H1 (cell line): ENCODE data around the gene TACC2. TPM values are rescaled to one million over a fixed set of nuclear protein-coding genes. Genes with fewer than 3 reads are reported as not detected.

Source experiments
- CTCF ChIA-PET: fragments of 300-600 bp; sonication (Branson Sonifier 250); formaldehyde crosslinking; loops from one replicate; lab custom pipeline; 2021; ENCODE audit not compliant: partially characterized antibody; lab: Charles Lee
- POLR2A ChIA-PET: fragments of 300-600 bp; sonication (Branson Sonifier 250); formaldehyde crosslinking; loops from one replicate; lab custom pipeline; 2021; ENCODE audit warnings: inconsistent platforms; ENCODE audit not compliant: partially characterized antibody; lab: Charles Lee
- DNase-seq, 2 experiments: peaks; one replicate each; pipeline versions ENCODE4 v3.0.0 to v3.0.0-alpha.2; 2010 to 2022; ENCODE audit warnings: low spot score in 2 of 2, low read depth in 1 of 2, mixed read lengths in 1 of 2
- FAIRE-seq: peaks from 2 replicates; lab custom pipeline; 2011; peaks lifted over from hg19 to GRCh38; lab: Jason Lieb, UNC
- H2AFZ ChIP-seq: 2 replicates; pipeline ENCODE4 v1.8.1; 2012; ENCODE audit warnings: low read length, inconsistent platforms
- H2AK5ac ChIP-seq: 2 replicates; pipeline ENCODE4 v1.6.1; 2013; ENCODE audit warnings: low read depth, low read length
- H2BK120ac ChIP-seq: replicated peaks from 2 replicates; pipeline ENCODE3; 2013; ENCODE audit warnings: low read depth, low read length, inconsistent platforms
- H2BK12ac ChIP-seq: 2 replicates; pipeline ENCODE4 v1.6.1; 2013; ENCODE audit warnings: low read depth, low read length
- H2BK15ac ChIP-seq: 2 replicates; pipeline ENCODE4 v1.6.1; 2013; ENCODE audit warnings: low read length
- H2BK20ac ChIP-seq: 2 replicates; pipeline ENCODE4 v1.6.1; 2013; ENCODE audit warnings: low read length
- H2BK5ac ChIP-seq: 2 replicates; pipeline ENCODE4 v1.6.1; 2013; ENCODE audit warnings: low read depth, low read length
- H3K14ac ChIP-seq: 2 replicates; pipeline ENCODE4 v1.6.1; 2013; ENCODE audit warnings: inconsistent platforms; ENCODE audit not compliant: insufficient read length
- H3K18ac ChIP-seq: 2 replicates; pipeline ENCODE4 v1.6.1; 2013; ENCODE audit warnings: low read length; ENCODE audit errors: extremely low read depth
- H3K23ac ChIP-seq: 2 replicates; pipeline ENCODE4 v1.6.1; 2013; ENCODE audit warnings: inconsistent platforms; ENCODE audit not compliant: insufficient read length
- H3K23me2 ChIP-seq: 2 replicates; pipeline ENCODE4 v1.6.1; 2013; ENCODE audit warnings: low read depth, low read length
- H3K27ac ChIP-seq: 2 replicates; pipeline ENCODE4 v1.6.1; 2011; ENCODE audit warnings: low read depth, low read length, inconsistent platforms
- H3K27me3 ChIP-seq, 4 experiments: replicated peaks in 1 of 4; 1 replicate in 1 of 4; 2 replicates in 3 of 4; pipeline versions ENCODE4 v1.6.1 to v1.8.1; 2011 to 2013; ENCODE audit warnings: low read length in 3 of 4, mild to moderate bottlenecking in 3 of 4, inconsistent platforms in 2 of 4, mixed read lengths in 2 of 4, moderate library complexity in 1 of 4; ENCODE audit not compliant: control insufficient read depth in 3 of 4, insufficient read depth in 3 of 4; ENCODE audit errors: extremely low read depth in 1 of 4
- H3K36me3 ChIP-seq, 4 experiments: 2 replicates each; pipeline versions ENCODE4 v1.6.1 to v1.8.1; 2011 to 2013; ENCODE audit warnings: mild to moderate bottlenecking in 4 of 4, low read length in 3 of 4, moderate library complexity in 2 of 4, control low read depth in 1 of 4, inconsistent platforms in 1 of 4; ENCODE audit not compliant: insufficient read depth in 4 of 4, control insufficient read depth in 2 of 4
- H3K4ac ChIP-seq: replicated peaks from 2 replicates; pipeline ENCODE3; 2013; ENCODE audit warnings: low read length, low read depth, mixed read lengths, inconsistent platforms; ENCODE audit not compliant: insufficient read length
- H3K4me1 ChIP-seq, 4 experiments: replicated peaks in 1 of 4; 1 replicate in 1 of 4; 2 replicates in 3 of 4; pipeline versions ENCODE4 v1.6.1 to v1.8.1; 2011 to 2013; ENCODE audit warnings: low read length in 3 of 4, inconsistent platforms in 2 of 4, mixed read lengths in 1 of 4; ENCODE audit not compliant: insufficient read depth in 4 of 4, control insufficient read depth in 3 of 4
- H3K4me2 ChIP-seq, 2 experiments: 2 replicates each; pipeline versions ENCODE4 v1.6.1 to v1.8.1; 2011 to 2013; ENCODE audit warnings: low read depth in 2 of 2, low read length in 2 of 2, control low read depth in 1 of 2, inconsistent platforms in 1 of 2, mild to moderate bottlenecking in 1 of 2; ENCODE audit not compliant: insufficient read depth in 1 of 2
- H3K4me3 ChIP-seq, 4 experiments: fragments of 200-600, 300-600 bp in 1 of 4; sonication (generic), shearing (Covaris generic), sonication (Bioruptor Twin) in 1 of 4; 2 replicates each; pipeline versions ENCODE4 v1.5.1 to v1.8.1; 2011 to 2016; ENCODE audit warnings: low read length in 4 of 4, low read depth in 3 of 4, control low read depth in 2 of 4, inconsistent platforms in 2 of 4, mild to moderate bottlenecking in 2 of 4, mixed read lengths in 1 of 4, moderate library complexity in 1 of 4; ENCODE audit not compliant: insufficient read depth in 2 of 4; ENCODE audit errors: extremely low read depth in 1 of 4
- H3K56ac ChIP-seq: replicated peaks from 2 replicates; pipeline ENCODE3; 2013; ENCODE audit warnings: low read depth, mild to moderate bottlenecking, mixed read lengths, low read length, inconsistent platforms; ENCODE audit not compliant: insufficient read length
- H3K79me1 ChIP-seq: 2 replicates; pipeline ENCODE4 v1.6.1; 2013; ENCODE audit warnings: low read depth, low read length, control low read depth
- H3K79me2 ChIP-seq, 2 experiments: 2 replicates each; pipeline versions ENCODE4 v1.6.1 to v1.8.1; 2012 to 2013; ENCODE audit warnings: low read length in 2 of 2, mild to moderate bottlenecking in 2 of 2, inconsistent platforms in 1 of 2; ENCODE audit not compliant: insufficient read depth in 2 of 2, control insufficient read depth in 1 of 2
- H3K9ac ChIP-seq, 4 experiments: replicated peaks in 1 of 4; 1 replicate in 1 of 4; 2 replicates in 3 of 4; pipeline versions ENCODE4 v1.6.1 to v1.8.1; 2011 to 2013; ENCODE audit warnings: low read depth in 3 of 4, low read length in 3 of 4, control low read depth in 2 of 4, mild to moderate bottlenecking in 2 of 4, moderate library complexity in 2 of 4, inconsistent platforms in 1 of 4; ENCODE audit errors: extremely low read depth in 1 of 4
- H3K9me3 ChIP-seq, 2 experiments: 2 replicates each; pipeline versions ENCODE4 v1.6.1 to v1.8.1; 2012 to 2013; ENCODE audit warnings: mild to moderate bottlenecking in 2 of 2, moderate library complexity in 2 of 2, control low read depth in 1 of 2, inconsistent platforms in 1 of 2, low read depth in 1 of 2, low read length in 1 of 2, mixed read lengths in 1 of 2; ENCODE audit not compliant: insufficient read depth in 2 of 2
- H4K20me1 ChIP-seq, 2 experiments: replicated peaks in 1 of 2; 2 replicates each; pipeline versions ENCODE3 to v1.8.1; 2011 to 2013; ENCODE audit warnings: inconsistent platforms in 2 of 2, low read length in 2 of 2, mild to moderate bottlenecking in 1 of 2; ENCODE audit not compliant: insufficient read depth in 2 of 2, control insufficient read depth in 1 of 2
- H4K5ac ChIP-seq: 2 replicates; pipeline ENCODE4 v1.6.1; 2013; ENCODE audit warnings: low read length, low read depth, mixed read lengths, inconsistent platforms; ENCODE audit not compliant: insufficient read length
- H4K8ac ChIP-seq: 2 replicates; pipeline ENCODE4 v1.8.0; 2013; ENCODE audit warnings: mild to moderate bottlenecking, moderate library complexity, low read length, inconsistent platforms; ENCODE audit not compliant: insufficient read depth; ENCODE audit errors: extremely low read depth
- H4K91ac ChIP-seq: replicated peaks from 2 replicates; pipeline ENCODE3; 2013; ENCODE audit warnings: low read length, mixed read lengths, inconsistent platforms; ENCODE audit not compliant: insufficient read length
- ASH2L ChIP-seq: fragments of 200-600, 300-600 bp; sonication (generic); IDR thresholded peaks from one replicate; pipeline ENCODE4 v1.7.1; 2017; ENCODE audit warnings: low read length
- EGR1 ChIP-seq: IDR thresholded peaks from 2 replicates; pipeline ENCODE4 v1.6.1; 2011; ENCODE audit warnings: low read depth, low read length, borderline replicate concordance
- HDAC2 ChIP-seq, 2 experiments: fragments of 300-600 bp in 1 of 2; sonication (generic) in 1 of 2; IDR thresholded peaks; 2 replicates each; pipeline ENCODE4 v1.6.1; 2011 to 2012; ENCODE audit warnings: low read depth in 2 of 2, low read length in 2 of 2, mild to moderate bottlenecking in 2 of 2, moderate library complexity in 2 of 2, borderline replicate concordance in 1 of 2, inconsistent platforms in 1 of 2
- KDM4A ChIP-seq: IDR thresholded peaks from one replicate; pipeline ENCODE4 v1.7.1; 2012; ENCODE audit warnings: low read depth, mild to moderate bottlenecking, moderate library complexity, low read length, inconsistent platforms; ENCODE audit not compliant: severe bottlenecking
- POLR2AphosphoS5 ChIP-seq: IDR thresholded peaks from 2 replicates; pipeline ENCODE4 v1.6.1; 2011; ENCODE audit warnings: low read depth, low read length
- RNF2 ChIP-seq: fragments of 200-900, 300-1000 bp; sonication (generic); IDR thresholded peaks from 2 replicates; pipeline ENCODE4 v1.7.1; 2016; ENCODE audit warnings: borderline replicate concordance, low read depth, mild to moderate bottlenecking, antibody characterized with exemption, low read length; ENCODE audit not compliant: poor library complexity, severe bottlenecking; ENCODE audit errors: missing control alignments
- SIRT6 ChIP-seq: IDR thresholded peaks from one replicate; pipeline ENCODE4 v1.7.1; 2012; ENCODE audit warnings: low read length, inconsistent platforms
- USF2 ChIP-seq: IDR thresholded peaks from 2 replicates; pipeline ENCODE4 v1.6.1; 2011; ENCODE audit warnings: low read length, improper control_type of control experiment
- WGBS, 2 experiments: shearing (Covaris generic) in 1 of 2; methylation state at CpG; one replicate each; pipeline versions ENCODE4 v1.1.6 to v1.1.7; 2013 to 2015; ENCODE audit warnings: low lambda C conversion rate in 2 of 2, mixed read lengths in 2 of 2, inconsistent platforms in 1 of 2, low coverage in 1 of 2, missing lambda C conversion rate in 1 of 2; ENCODE audit not compliant: insufficient replicate concordance in 2 of 2, insufficient coverage in 1 of 2, insufficient read length in 1 of 2; ENCODE audit errors: extremely low coverage in 1 of 2, missing lambda C conversion rate in 1 of 2; 5-methylcytosine and 5-hydroxymethylcytosine counted together
- polyA plus RNA-seq, 7 experiments: library from polyadenylated mRNA; depleted of rRNA in 3 of 7; stranded (reverse) in 5 of 7; unstranded in 2 of 7; fragments of >200 nt in 5 of 7; fragments of 200-250 nt in 2 of 7; gene quantifications; 1 replicate in 5 of 7; 2 replicates in 1 of 7; 4 replicates in 1 of 7; pipeline versions ENCODE4 v1.2.1 to v1.2.3, GENCODE V29; 2011 to 2013; ENCODE audit warnings: missing spikeins in 2 of 7, mixed read lengths in 2 of 7
- total RNA-seq: library from RNA; stranded (reverse); fragmentation: NEBNext Ultra II Directional; extraction: Animal tissue kit (Norgen Biotek cat#: 25700); gene quantifications from 2 replicates; pipeline ENCODE4 v1.2.1, GENCODE V29; 2021

The TACC2 gene
- total and polyA plus RNA-seq, 2 of the 8 experiments (the other 6 are each of a cell fraction or from before 2014, with no cell fraction given), result 21.2 to 46.6 TPM

GRCh38 chr10:122122493-122122892 lies 133.5 kb downstream of the TACC2 start:
- H4K20me1 ChIP-seq, result peaks cover 4 to 6% of the 10 kb centered on the region in 2 experiments
- no peak overlapping the region for H4K5ac ChIP-seq
- H3K9me3 ChIP-seq, result no peaks in the 10 kb centered on the region
- H2BK20ac ChIP-seq, result no peak overlapping the region
- WGBS, 2 experiments, result 91% methylated on average over 8 of the region's 8 CpGs; no CpG with 5 or more reads in 1 of the 2 experiments
- H3K56ac ChIP-seq, result no peak overlapping the region
- H2BK12ac ChIP-seq, result no peak overlapping the region
- H3K79me2 ChIP-seq, result peaks cover 0 to 41% of the 10 kb centered on the region in 2 experiments; a peak in 2 of 4 replicates
- no peaks in the 10 kb centered on the region for H3K36me3 ChIP-seq
- no peak for DNase-seq
- no peak overlapping the region for H3K9ac ChIP-seq
- H3K4ac ChIP-seq, result no peak overlapping the region
- H3K4me2 ChIP-seq, result no peak overlapping the region
- no peak overlapping the region; the same call in 1 of the 2 replicates for H3K18ac ChIP-seq
- no peak overlapping the region for H4K91ac ChIP-seq
- H2AK5ac ChIP-seq, result no peak overlapping the region
- TF ChIP-seq USF2, result no peak
- no peak for TF ChIP-seq HDAC2 (IDR thresholded peaks at IDR 0.05; ENCODE audit: borderline replicate concordance in 1 of 2, low read depth in 2 of 2, low read length in 2 of 2)
- no peak for TF ChIP-seq EGR1
- TF ChIP-seq KDM4A, result no peak
- no peak for TF ChIP-seq SIRT6
- no peak for TF ChIP-seq RNF2
- no peak for TF ChIP-seq ASH2L
- TF ChIP-seq POLR2AphosphoS5, result no peak
- no peak overlapping the region for H2BK15ac ChIP-seq
- H3K23me2 ChIP-seq, result no peaks in the 10 kb centered on the region
- ChIA-PET CTCF (interaction anchor here (1.0 to 2.6 kb wide), 3 partner anchors 10 to 20 kb away, joined by 3 to 7 read pairs (median 5); no protein-coding TSS in a partner anchor), POLR2A (interaction anchor here (0.8 to 3.0 kb wide), 2 partner anchors 9 to 67 kb away, joined by 3 to 22 read pairs; no protein-coding TSS in a partner anchor)
- H2AFZ ChIP-seq, result no peak overlapping the region
- H3K14ac ChIP-seq, result no peak overlapping the region
- no peak overlapping the region for H3K27ac ChIP-seq
- H3K4me3 ChIP-seq, result no peak overlapping the region
- no peaks in the 10 kb centered on the region for H3K27me3 ChIP-seq
- no peak for FAIRE-seq
- peak overlapping the region; percentile 62; the same call in 1 of the 2 replicates for H4K8ac ChIP-seq
- H3K4me1 ChIP-seq, result peaks cover 4 to 16% (median 10%) of the 10 kb centered on the region in 4 experiments; a peak in 6 of 7 replicates
- H3K23ac ChIP-seq, result no peak overlapping the region
- H2BK120ac ChIP-seq, result no peak overlapping the region
- H3K79me1 ChIP-seq, result peaks cover 5% of the 10 kb centered on the region
- no peak overlapping the region for H2BK5ac ChIP-seq
